ENCODE measurements around the gene HSBP1L1. TPM values are rescaled to one million over a fixed set of nuclear protein-coding genes. Genes with fewer than 3 reads are reported as not detected.

Gene HSBP1L1
- total RNA-seq, 1 donor from 2014 or later = 48.7 TPM

- intact Hi-C loops (cut with DNase I) = no loop called here
- TF ChIP-seq CTCF (IDR thresholded peaks at IDR 0.05) = no peak
- Histone ChIP-seq H3K9me3 (no peaks in the 10 kb centered on the region), H3K27ac (peak overlapping the region; percentile 81), H3K4me1 (peaks cover 38% of the 10 kb centered on the region), H3K27me3 (no peaks in the 10 kb centered on the region), H3K4me3 (peak overlapping the region; percentile 76), H3K36me3 (no peaks in the 10 kb centered on the region)
- no peak for DNase-seq
- ATAC-seq = no peak
Measured at GRCh38 chr18:79948719-79949411, 15.6 kb upstream of the HSBP1L1 start.

GRCh38 chr18:79949697-79950487, 14.6 kb upstream of the HSBP1L1 start:
- Histone ChIP-seq H3K27ac (peak overlapping the region; percentile 81), H3K36me3 (no peaks in the 10 kb centered on the region), H3K9me3 (no peaks in the 10 kb centered on the region), H3K4me3 (peak overlapping the region; percentile 76), H3K4me1 (peaks cover 39% of the 10 kb centered on the region), H3K27me3 (no peaks in the 10 kb centered on the region)
- DNase-seq (no peak), ATAC-seq (peak; percentile 13)
- intact Hi-C loops (cut with DNase I) = no loop called here
- TF ChIP-seq CTCF (IDR thresholded peaks at IDR 0.05) = no peak

GRCh38 chr18:79950515-79951341, 13.7 kb upstream of the HSBP1L1 start:
- DNase-seq = peak; percentile 85
- Histone ChIP-seq H3K4me1 (peaks cover 39% of the 10 kb centered on the region), H3K36me3 (no peaks in the 10 kb centered on the region), H3K9me3 (no peaks in the 10 kb centered on the region), H3K27me3 (no peaks in the 10 kb centered on the region), H3K4me3 (peak overlapping the region; percentile 76), H3K27ac (peak overlapping the region; percentile 81)
- peak; percentile 49 for ATAC-seq
- intact Hi-C loops (cut with DNase I) = no loop called here
- no peak for TF ChIP-seq CTCF (IDR thresholded peaks at IDR 0.05)

- peak within 1 kb of the TSS; percentile 81 for H3K27ac ChIP-seq
- no peaks in the 10 kb centered on the region for H3K36me3 ChIP-seq
- H3K4me3 ChIP-seq = peak within 1 kb of the TSS; percentile 76
- ATAC-seq (peak; percentile 88), DNase-seq (peak; percentile 98)
- H3K27me3 ChIP-seq = no peaks in the 10 kb centered on the region
- TF ChIP-seq CTCF (IDR thresholded peaks at IDR 0.05) = no peak
- H3K4me1 ChIP-seq = peaks cover 34% of the 10 kb centered on the region
- intact Hi-C loops (cut with DNase I) = no loop called here
- no peaks in the 10 kb centered on the region for H3K9me3 ChIP-seq
Measured at GRCh38 chr18:79951545-79952455, 12.6 kb upstream of the HSBP1L1 start, which contains the start of gene SLC66A2. Gene SLC66A2 (minus strand): TSS chr18:79951653. CDS start chr18:79950926, 727 bp downstream.
